Effector CD8-positive, alpha-beta T cell (primary cell): Measurements from ENCODE around the gene PSMB1.

ENCODE experiments used
- DNase-seq: peaks from one replicate; lab custom pipeline; 2025; lab: John Stamatoyannopoulos, UW
- total RNA-seq, 4 experiments: gene quantifications; one replicate each; lab custom pipeline; 2026; lab: John Stamatoyannopoulos, UW

PSMB1 gene
- 101 to 179 (median 120) reads per million in 4 experiments for total RNA-seq

DNA sequence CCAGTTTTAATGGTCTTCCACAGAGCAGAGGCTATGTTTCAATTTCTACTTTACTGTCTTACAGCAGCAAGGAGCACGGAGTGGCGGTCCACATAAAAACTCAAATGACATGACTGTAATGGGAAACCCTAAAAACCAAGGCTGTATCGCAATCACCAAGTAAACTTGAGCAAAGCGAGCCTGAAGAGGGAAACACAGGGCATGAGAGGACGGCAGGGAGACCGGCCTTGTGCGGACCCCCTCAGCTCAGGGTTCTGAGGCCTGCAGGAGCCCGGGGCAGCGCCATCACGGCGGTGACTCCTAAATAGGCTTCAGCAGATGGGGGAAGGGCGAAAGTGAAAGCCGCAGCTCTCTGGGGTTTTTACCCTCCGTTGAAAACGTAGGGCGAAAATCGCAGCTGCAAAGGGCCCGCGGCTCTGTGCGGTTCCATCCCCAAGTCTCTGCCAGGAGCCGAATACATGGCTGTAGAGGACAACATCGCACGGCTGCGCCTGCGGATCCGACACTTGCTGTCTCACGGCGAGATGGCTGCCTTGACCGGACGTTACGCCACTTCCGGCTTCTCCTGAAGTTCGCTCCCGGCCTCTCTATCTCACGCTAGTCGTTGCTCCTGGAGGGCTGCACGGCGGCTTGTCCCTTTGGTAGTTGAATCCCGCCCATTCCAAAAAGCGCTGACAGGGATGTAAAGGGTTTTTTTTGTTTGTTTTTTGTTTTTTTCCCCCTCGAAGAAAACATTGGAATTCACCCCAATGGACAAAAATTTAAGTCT is at the start of gene PSMB1:
TSS of gene PSMB1 (minus strand) at position 543 of the 769 bp plus-strand sequence. CDS start at position 478, 65 bp downstream.
- peak; percentile 62 for DNase-seq

DNA sequence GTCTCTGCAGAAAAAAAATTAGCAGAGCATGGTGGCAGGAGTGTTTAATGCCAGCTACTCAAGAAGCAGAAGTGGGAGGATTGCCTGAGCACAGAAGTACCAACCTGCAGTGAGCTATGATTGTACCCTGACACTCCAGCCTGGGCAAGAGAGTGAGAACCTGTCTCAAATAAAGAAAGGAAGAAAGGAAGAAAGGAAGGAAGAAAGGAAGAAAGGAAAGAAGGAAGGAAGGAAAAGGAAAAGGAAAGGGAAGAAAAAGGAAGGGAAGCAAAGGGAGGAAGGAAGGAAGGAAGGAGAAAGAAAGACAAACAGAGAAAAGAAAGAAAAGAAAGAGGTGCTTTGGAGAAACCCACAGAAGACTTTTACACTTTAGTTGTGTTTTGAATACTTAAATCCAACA is 44.2 kb upstream of the PSMB1 start:
- no peak for DNase-seq

DNA sequence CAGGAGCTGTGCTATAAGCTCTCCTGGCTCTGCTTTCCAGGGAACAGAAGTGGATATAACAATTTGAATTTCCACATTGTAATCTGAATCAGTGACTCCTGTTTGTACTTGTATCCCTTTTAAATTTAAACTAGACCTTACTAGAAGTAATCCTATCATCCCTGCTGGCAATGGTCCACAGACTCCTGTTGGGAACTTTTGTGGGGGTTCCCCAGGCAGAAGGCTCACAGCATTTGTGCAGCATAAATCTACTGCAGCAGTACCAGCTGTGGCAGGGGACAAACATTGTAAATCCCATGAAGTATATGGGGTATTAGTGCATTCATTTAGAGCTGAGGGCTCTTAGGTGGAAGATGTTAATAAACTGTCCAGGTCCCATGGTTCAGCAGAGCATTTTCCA is 43.3 kb upstream of the PSMB1 start:
- no peak for DNase-seq

DNA sequence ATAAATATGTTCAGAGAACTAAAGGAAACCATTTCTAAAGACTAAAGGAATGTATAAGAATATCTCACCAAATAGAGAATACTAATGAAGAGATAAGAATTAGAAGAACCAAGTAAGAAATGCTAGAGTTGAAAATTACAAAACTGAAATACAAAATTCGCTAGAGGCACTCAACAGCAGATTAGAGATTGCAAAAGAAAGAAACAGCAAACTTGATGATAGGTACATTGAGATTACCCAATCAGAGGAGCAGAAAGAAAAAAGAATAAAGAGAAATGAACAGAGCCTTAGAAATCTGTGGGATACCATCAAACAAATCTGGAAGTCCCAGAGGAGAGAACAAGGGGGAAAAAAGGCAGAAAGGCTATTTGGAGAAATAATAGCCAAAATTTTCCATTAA is 37.6 kb upstream of the PSMB1 start:
- DNase-seq = no peak

DNA sequence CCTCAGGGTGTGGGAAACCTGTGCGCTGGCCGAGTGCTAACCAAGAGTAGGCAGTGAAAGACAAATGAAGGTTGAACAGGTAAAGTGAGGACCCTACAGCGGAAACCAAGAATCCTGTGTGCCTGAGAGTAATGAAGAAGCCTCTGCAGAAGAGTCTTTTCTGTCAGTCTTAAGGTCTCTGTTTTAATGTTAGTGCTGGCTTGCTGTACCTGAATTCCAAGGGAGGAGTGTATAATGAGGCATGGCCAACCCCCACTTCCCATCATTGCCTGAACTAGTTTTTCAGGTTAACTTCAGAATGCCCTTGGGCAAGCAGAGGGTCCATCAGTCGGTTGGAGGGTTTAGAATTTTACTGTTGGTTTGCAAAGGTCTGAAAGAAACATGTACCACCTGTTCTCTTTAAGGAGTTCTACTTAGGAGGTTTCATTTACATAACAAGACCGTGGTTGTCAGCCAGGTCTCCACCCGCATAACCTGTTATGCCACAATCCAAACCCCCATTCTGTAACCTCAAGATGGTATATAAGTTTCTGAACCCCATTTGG is 31.9 kb upstream of the PSMB1 start:
- no peak for DNase-seq

DNA sequence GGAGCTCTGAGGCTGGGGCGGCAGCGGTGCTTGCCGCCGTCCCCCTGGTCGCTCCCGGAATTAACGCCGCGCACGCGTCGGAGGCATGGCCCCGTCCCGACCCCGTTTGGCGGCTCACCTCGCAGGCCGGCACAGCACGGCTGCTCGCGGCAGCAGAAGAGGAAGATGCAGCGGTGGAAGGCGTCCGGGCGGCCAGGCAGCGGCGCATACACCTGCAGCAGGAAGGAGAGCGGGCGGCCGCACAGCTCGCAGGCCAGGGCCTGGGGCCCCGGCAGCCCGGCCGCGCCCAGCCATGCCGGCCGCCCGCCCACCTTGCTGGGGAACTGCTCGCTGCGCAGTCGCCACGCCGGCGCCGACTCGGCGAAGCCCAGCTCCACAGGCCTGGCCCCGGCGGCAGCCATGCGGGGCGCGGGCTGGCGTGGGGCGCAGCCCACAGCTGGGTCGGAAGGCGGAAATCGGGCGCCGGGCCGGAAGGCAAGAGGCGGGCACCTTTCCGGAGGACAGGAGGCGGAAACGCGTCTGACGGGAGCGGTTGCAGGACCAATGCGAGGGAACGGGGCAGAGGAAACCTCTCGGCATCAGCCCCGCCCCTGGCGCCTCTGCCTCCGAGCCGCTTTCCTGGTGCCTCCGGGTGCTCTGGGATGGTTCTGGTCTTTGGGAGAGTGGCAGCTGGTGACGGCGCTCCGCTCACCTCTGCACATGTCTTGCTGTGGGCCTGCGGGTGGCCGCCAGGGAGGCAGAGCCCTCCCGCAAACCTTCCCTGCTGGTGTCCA is 31.3 kb upstream of the PSMB1 start, which contains the start of gene PDCD2:
TSS of gene PDCD2 (minus strand) at position 457 of the 773 bp plus-strand sequence. CDS start at position 401, 56 bp downstream.
- peak; percentile 81 for DNase-seq

DNA sequence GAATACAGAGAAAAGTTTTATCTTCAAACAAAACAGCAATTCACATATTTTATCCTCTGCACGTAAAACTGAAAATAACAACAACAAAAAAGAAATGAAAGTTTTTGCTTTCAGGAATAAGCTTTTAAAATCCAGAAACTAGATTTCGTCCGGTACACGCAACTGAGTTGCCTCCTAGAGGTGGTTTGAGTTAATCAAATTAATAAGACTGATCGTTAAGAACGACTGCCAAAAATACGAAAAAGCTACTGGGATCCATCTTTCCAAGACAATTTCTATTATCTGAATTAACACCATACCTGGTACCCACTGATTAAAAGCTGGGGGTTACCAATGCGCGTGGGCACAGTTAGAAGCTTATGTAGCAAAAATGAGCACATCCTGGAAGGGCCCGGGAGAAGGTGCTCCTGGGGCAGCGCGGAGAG is 30.7 kb upstream of the PSMB1 start:
- DNase-seq = no peak

DNA sequence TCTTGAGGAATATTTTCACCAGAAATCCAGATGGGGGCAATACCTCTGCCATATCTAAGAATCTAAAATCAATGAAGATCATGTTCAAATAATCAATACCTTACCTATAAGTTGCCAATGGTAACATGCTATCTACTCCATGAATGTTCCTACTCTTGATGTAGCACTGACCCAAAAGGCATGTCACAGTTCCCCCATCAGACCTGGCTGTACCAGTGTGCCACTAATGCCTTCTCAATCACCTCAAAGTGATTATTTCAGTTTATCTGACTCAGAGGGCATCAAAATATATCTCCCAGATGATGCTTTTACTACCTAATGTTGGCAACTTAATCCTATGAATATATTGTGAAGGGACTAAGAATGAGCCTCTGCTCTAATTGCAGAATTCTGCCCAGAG is 25.8 kb upstream of the PSMB1 start:
- no peak for DNase-seq

DNA sequence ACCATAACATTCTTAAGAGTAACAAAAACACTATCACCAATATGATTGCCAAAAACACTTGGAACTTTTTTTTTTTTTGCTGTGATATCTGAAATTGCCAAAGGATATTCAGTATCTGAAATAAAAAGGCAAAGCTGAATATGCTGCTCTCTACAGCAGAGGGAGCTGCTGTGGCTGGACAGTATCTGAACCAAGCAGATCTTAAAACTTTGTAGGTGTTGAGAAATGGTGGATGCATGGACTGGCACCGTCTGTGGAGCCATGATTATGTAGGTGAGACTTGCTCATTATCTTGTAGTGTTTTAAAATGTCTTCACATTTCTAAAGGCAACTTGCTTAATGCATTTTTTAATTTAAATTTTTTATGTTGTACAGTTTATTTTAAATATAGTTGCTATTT is 22.1 kb upstream of the PSMB1 start:
- DNase-seq = no peak

DNA sequence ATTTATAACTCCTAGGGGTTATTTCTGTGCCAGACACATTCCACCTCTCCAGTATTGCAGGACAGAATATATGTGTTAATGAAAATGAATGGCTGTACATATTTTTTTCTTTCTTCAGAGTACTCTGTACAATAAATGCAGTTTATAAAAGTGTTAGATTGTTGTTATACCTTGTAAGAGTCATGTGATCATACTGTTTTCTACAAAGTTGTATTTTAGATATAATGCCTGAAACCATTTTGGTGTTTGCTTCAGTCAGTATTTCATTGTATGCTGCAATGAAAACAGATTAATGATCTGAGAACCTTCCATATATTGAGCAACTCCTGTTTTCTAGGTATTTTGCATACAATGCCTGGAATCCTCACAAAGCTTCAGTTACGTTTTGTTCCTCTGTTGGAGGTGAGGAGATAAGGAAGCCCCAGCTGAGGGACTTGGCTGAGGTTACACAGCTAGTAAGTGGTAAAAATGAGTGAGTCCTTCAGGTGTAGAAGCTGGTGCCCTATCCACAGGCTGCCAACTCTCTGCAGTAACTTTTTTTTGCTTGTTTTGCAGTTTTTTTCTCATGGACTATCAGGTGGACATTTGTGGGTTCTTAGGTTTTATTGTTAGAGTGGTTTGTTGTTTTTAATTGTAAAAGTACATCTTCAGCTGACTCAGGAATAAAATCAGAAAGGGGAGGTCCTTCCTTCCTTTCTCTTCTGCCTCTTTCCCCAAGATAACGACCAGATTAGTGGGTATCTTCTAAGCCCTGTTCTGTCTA is 19.8 kb upstream of the PSMB1 start:
- DNase-seq = no peak

DNA sequence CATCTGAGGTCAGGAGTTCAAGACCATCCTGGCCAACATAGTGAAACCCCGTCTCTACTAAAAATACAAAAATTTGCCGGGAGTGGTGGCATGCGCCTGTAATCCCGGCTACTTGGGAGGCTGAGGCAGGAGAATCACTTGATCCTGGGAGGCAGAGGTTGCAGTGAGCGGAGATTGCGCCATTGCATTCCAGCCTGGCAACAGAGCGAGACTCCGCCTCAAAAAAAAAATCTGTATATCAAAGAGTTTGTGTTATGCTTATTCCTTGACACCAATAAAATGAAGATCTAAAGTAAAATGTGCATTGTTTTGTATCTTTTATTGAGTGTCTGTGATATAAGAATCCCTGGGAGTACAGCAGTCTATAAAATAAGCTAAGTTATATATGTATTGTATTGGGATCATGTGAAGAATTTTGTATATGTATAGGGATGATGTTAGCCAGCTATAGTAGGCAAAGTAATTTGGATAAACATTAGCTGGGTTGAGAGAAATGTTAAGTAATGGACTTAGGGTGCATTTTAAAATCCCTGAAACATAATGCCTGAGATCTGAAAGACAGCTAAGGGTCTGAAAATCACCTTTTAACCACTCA is 11.9 kb upstream of the PSMB1 start:
- no peak for DNase-seq

DNA sequence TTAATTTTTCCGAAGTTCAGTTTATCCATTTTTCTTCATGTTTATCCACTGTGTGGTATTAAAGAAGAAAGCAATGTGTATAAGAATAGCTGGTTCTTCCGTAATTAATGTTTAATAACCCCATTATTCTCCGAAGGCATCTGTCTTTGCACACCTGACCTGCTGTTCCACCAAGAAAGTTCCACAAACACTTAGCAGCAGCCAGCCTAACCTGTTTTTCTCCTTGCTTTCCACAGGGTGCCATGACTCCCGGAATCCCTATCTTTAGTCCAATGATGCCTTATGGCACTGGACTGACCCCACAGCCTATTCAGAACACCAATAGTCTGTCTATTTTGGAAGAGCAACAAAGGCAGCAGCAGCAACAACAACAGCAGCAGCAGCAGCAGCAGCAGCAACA is 8.4 kb upstream of the PSMB1 start:
- no peak for DNase-seq

DNA sequence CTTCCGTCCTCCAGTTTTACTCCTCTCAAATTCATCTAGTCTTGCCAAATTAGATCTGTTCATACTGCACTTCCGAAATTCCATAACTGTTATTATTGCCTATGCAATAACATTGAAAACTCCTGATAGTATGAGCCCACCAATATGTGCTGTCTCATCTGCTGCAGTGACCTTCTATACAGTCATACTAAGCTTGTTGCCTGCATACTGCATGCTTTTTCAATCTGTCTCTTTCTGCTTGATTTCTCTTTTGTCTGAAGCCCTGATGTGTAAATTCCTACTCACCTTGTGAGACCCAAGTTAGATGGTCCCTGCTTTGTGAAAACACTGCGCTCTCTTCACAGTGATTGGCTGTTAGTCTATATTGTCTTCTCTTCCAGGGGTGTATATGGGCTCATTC is 2.2 kb upstream of the PSMB1 start:
- no peak for DNase-seq

DNA sequence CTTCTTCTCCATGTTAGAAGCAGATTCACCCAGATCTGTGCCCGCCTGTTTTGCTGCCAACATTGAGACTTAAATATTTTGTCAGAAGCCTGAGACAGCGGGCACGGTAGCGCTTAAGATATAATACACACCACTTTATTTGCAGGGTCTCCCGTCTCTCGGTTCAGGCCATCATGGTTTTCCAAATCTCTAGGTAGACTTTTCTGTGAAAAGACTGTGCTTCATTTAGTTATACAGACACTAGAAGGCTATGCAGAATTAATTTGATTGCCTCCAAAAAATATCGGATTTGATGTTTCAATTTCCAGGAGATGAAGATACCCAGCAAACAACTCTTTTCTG is 1.7 kb upstream of the PSMB1 start:
- no peak for DNase-seq

DNA sequence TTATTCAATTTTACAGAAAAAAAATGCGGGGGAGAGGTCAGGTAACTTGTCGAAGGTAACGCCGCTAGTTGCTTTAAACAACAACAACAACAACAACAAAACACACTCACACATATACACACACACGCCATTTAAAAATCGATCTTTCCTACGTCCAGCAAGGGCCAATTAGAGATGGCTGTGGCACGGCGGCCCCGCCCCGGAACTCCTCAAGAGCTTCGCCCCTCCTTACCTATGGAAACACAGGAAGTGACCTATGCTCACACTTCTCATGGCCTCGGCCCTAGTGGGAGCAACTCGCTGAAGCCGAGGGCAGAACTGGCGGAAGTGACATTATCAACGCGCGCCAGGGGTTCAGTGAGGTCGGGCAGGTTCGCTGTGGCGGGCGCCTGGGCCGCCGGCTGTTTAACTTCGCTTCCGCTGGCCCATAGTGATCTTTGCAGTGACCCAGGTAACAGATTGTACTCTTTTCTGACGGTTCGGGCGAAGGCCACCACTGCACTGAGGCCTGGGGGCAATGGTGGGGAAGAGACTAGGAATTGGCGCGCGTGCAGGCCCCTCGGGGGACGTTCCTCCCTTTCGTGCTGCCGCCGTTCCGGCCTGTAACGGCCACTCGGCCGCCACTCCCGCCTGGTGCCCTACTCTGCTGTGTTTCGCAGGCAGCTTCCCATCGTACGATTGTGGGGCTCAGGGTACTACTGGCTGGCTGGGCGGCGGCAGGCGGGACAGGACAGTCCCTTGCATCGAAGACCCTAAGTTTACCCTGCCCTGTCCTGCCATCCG is 1.1 kb upstream of the PSMB1 start, which contains the start of gene TBP:
TSS of gene TBP (plus strand) at position 357 of the 783 bp plus-strand sequence. CDS start 2,661 bp downstream, outside the sequence.
- peak; percentile 94 for DNase-seq

DNA sequence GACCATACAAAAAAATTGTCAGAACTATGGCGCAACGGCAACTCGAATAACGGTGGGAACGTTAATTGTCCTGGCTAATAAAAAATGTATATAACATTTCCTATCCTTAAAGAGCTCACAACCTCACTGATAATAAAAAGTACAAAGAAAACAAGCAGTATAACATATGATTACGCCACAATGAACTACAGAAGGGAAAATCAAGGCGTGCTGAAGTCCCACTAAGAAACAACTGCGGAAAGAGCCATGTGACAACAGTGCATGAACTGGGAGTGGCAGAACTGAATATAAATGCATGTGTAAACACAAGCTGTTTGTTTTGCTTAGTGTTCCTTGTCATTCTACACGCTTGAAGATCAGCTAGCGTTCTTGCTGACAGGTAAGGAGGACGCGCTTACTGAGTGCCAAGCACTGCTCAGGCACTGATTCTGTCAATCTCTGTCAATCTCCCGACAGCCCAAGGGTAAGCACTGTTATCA is 466 bp upstream of the PSMB1 start:
- peak; percentile 16 for DNase-seq

DNA sequence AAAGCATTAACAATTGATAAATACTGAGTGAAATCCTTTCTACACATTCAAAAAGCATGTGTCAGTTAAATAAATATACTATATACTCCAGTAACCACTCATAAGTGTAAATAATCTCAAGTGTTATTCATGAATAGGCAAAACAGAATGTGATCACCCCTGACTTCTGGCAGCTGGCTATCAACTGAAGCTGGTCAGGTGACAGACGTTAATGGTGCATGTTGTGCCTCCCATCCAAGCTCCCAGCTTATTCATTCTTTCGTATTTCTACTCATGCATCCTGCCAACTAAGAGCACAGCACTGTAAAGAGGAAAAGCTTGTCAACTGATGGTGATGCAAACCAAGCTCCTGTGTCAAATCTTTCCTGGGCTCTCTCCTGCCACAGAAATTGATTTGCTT is 7.7 kb downstream of the PSMB1 start:
- DNase-seq = no peak

DNA sequence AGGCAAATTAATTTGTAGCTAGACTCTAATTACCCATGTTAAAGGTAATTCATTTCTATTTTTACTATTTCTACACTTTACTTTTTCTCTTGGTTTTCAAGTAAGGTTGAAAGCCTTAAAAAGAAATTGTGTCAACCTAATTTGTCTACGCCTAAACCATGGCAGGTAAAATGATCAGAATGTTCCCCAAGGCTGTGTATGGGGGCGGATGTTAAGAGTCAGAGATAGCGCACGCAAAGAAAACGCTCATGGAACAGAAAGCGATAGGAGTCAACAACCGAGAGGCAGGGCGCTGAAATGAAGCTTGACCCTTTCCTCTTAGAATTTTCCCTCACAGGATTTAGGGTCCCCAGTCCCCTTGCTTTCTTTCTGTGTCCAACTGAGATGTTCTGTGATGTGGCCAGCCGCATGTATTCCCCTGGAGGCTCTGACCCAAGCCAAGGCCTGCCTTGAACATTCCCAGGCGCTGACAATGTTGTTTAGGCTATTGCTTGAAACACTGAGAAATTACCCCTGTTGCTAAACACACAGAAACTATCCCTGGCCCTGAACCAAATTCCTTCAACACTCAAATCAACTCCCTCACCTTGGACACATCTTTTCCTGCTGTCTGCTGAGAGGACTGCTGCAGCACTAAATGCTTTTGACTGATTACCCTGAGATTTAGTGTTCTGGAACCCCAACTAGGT is 10.9 kb downstream of the PSMB1 start:
- no peak for DNase-seq

DNA sequence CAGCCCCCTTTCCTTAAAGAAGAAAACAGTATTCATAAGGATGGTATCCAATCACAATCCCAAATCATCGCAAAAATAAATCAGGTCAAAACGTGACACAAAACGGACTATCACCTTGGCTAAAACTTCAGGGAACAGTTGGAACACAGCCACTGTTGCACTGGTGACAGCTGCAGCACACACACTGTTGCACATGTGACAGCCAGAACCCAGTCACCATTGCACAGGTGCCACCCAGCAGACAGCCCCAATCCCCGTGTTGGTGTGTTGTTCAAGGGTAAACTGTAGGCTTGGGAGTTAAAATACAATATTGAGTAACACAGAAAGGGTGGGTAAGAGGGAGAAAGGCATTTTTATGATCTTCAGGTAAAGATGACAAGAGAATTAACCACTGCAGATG is 15.8 kb downstream of the PSMB1 start:
- no peak for DNase-seq

DNA sequence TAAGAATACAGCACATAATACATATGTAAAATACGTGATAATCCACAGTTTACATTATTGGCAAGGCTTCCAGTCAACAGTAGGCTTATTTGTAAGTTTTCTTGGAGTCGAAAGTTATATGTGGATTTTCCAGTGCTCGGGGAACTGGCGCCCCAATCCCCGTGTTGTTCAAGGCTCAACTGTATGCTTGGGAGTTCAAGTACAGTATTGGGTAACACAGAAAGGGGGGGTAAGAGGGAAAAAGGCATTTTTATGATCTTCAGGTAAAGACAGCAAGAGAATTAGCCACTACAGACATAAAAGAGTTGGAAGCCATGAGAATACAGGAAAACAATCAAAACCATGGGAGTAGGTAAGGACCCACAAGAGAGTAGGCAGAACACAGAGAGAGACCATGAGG is 16.4 kb downstream of the PSMB1 start:
- no peak for DNase-seq
